ENCODE measurements around the gene EXD3.
"Not testable (repeated sequence)": the region's sequence is repeated elsewhere in the genome, so short reads cannot be mapped to it uniquely, and the experiment has no call there.

EXD3 gene

GRCh38 chr9:137330689-137331088 is 92.3 kb downstream of the EXD3 start:
- no peak for DNase-seq

GRCh38 chr9:137329590-137329989 is 93.4 kb downstream of the EXD3 start:
- DNase-seq, result not testable (repeated sequence)

- peak; percentile 49 for DNase-seq
These were observed 95.1 kb downstream of the EXD3 start for GRCh38 chr9:137327641-137328550.

- DNase-seq, result peak; percentile 90
These were observed 96.4 kb downstream of the EXD3 start for GRCh38 chr9:137326445-137327065.

DNA sequence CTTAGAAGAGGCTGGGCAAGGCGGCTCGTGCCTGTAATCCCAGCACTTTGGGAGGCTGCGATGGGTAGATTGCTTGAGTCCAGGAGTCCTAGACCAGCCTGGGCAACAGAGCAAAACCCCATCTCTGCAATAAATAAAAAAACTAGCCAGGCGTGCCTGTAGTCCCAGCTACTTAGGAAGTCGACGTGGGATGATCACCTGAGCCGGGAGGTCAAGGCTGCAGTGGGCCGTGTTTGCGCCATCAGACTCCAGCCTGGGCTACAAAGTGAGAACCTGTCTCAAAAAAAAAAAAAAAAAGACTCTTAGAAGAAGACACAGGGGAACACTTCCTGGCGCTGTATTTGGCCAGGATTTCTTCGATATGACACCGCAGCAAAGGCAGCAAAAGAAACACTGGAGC is 97.2 kb downstream of the EXD3 start:
- no peak for DNase-seq

DNA sequence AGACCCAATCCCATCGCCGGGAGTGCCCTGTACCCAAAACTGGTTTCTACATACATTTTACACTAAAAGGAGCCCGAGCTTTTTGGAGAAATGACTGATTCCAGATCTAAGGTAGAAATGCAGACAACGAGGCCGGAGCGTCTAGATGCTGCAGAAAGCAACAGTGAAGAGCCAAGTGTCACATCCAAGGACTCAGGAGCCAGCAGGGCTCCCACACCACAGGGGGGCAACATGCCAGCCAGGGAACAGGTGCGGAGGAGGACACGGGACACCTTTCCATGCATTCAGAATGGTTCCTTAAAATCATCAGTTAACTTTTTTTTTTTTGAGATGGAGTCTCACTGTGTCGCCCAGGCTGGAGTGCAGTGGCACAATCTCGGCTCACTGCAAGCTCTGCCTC is 97.8 kb downstream of the EXD3 start:
- no peak for DNase-seq

GRCh38 chr9:137323531-137324331 is 99.2 kb downstream of the EXD3 start:
- no peak for DNase-seq

DNA sequence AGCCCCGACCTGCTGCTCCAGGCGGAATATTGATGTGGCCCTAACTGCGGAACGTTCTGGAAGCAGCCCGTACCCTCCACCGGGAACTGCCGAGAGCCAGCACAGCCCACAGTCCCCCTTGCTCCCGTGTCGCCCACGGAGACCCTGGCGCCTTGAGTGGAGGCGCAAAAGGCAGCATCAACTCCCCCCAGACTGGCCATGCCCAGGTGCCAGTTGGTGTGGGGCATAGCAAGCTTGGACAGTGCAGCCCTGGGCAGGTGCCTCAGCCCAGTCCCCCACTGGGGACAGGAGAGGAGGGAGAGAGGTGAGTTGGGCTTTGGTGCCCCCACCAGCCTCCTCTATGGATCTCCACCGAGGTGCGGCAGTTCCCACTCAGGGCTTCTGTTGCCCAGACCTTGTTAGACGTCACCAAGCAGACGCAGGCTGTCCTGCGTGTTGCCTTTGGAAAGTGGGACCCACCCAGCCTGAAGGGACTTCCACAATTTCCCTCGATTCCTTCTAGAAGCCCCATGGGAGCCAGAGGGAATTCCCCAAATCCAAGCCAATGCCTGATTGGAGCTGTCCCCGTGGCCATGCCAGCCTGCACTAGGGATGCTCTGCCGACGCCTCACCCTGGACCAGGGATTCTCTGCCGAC is 101.1 kb downstream of the EXD3 start:
- DNase-seq, result no peak

DNA sequence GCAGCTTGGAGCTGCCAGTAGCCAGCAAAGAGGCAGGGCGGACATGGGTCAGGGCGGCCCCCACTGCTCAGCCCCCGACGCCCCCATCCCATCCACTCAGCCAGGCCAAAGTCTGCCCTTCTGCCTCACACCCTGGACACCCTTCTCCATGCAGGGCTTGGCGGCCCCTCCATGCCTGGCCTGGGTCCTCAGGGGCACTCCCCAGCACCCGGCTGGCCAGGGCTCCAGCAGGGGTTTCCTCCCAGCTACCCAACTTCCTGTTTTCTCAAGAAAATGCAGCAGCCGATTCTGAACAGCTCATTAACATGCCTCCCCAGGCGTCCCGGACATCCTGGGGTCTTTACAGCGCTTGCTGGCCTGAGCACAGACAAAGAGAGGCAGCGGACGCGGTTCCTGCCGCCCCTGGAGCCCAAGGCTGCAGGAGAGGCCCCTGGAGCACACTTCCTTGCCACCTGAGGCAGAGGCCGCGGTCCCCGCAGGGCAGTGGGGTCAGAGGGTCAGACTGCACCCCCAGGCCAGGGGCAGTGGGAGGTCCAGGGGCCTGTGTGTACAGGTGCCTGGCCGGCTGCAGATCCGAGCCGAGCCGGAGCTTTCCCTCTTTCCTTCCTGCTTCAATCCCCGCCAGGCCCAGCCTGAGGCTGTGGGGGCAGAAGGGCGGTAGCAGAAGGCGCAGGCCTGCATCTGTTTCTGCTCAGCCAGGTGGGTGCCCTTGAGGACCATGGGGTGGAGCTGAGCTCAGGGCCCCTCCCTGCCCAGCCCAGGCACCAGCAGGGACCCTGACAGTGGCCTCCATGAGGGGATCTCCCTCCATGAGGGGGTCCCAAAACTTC is 102.2 kb downstream of the EXD3 start:
- peak; percentile 53 for DNase-seq

GRCh38 chr9:137319739-137320551 is 103.0 kb downstream of the EXD3 start:
- DNase-seq, result no peak

- no peak for DNase-seq
These were observed 103.8 kb downstream of the EXD3 start for GRCh38 chr9:137319011-137319738.

DNA sequence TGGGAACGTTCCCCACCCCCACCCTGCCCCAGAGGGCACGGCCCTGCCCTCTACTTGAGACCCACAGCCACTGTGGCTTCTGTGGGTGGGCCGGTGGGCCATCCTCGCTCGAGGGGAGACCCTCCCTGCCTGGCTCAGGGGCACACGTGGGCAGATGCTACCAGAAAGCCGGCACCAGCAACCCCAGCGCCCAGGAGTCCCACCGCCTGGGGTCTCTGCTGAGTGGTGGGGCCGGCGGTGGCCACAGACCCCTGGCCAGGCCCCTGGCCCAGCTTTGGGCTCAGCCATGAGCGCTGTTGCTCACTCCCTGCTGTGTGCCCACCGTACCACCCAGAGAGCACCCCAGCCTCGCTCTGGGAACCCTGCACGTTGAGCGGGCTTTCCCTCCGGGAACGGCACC is 104.4 kb downstream of the EXD3 start:
- no peak for DNase-seq

- DNase-seq, result no peak
These were observed 105.0 kb downstream of the EXD3 start for GRCh38 chr9:137317718-137318511.

GRCh38 chr9:137317021-137317717 is 105.8 kb downstream of the EXD3 start:
- no peak for DNase-seq

GRCh38 chr9:137316012-137316981 is 106.7 kb downstream of the EXD3 start:
- DNase-seq, result peak; percentile 27

DNA sequence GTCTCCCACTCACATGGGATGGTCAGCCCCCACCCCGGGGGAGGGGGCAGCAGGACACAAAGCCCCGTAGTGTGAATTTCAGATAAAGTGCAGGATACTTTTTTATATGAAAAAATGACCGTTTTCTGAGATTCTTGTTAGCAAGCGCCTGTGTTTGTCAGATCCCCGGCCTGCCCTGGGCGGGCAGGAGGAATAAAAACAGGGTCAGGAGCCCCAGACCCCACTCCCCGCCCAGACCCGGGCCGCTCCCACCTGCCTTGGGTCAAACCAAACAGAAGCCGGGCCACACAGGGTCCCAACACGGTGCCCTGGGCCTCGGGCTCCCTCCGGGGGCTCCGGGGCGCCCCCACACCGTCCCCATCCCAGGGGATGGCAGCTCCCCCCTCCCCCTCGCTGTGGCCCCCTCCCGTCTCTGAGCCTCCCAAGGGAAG is 107.4 kb downstream of the EXD3 start:
- no peak for DNase-seq
